Adrenal gland (tissue), 5 donors: Measurements from ENCODE around the gene ERO1A.

Experiments
- POLR2A ChIP-seq, 2 donors: fragments of 450-650 bp; IDR thresholded peaks; one replicate each; pipeline ENCODE4 v1.6.1; 2017; ENCODE audit warnings: antibody characterized with exemption in 2 of 2, mild to moderate bottlenecking in 2 of 2, moderate library complexity in 1 of 2
- TF ChIP-seq, protein P1 (sequence below), 6 experiments: fragments of 450-650 bp in 4 of 6; fragments of 200-600 bp in 2 of 6; sonication (generic) in 1 of 6; IDR thresholded peaks; 1 replicate in 5 of 6; 2 replicates in 1 of 6; pipeline versions ENCODE4 v1.5.1 to v1.8.0; 2016 to 2021; ENCODE audit warnings: antibody characterized with exemption in 6 of 6, mild to moderate bottlenecking in 2 of 6, moderate library complexity in 1 of 6
- donor health status: DM: no; HTN: no; CAD: no.

GRCh38 chr14:52641745-52642144 is 53.6 kb downstream of the ERO1A start:
- TF ChIP-seq, protein P1, sequence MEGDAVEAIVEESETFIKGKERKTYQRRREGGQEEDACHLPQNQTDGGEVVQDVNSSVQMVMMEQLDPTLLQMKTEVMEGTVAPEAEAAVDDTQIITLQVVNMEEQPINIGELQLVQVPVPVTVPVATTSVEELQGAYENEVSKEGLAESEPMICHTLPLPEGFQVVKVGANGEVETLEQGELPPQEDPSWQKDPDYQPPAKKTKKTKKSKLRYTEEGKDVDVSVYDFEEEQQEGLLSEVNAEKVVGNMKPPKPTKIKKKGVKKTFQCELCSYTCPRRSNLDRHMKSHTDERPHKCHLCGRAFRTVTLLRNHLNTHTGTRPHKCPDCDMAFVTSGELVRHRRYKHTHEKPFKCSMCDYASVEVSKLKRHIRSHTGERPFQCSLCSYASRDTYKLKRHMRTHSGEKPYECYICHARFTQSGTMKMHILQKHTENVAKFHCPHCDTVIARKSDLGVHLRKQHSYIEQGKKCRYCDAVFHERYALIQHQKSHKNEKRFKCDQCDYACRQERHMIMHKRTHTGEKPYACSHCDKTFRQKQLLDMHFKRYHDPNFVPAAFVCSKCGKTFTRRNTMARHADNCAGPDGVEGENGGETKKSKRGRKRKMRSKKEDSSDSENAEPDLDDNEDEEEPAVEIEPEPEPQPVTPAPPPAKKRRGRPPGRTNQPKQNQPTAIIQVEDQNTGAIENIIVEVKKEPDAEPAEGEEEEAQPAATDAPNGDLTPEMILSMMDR (IDR thresholded peaks at IDR 0.05) = no peak
- no peak for TF ChIP-seq POLR2A (IDR thresholded peaks at IDR 0.05)
